NCI-H2227 (cell line): Measurements from ENCODE around the gene ASAP2.
"Not testable (repeated sequence)": the region's sequence is repeated elsewhere in the genome, so short reads cannot be mapped to it uniquely, and the experiment has no call there.

Experiments used
- DNase-seq: peaks from one replicate; lab custom pipeline; 2025; ENCODE audit not compliant: unreplicated experiment; lab: John Stamatoyannopoulos, UW

Gene ASAP2

DNA sequence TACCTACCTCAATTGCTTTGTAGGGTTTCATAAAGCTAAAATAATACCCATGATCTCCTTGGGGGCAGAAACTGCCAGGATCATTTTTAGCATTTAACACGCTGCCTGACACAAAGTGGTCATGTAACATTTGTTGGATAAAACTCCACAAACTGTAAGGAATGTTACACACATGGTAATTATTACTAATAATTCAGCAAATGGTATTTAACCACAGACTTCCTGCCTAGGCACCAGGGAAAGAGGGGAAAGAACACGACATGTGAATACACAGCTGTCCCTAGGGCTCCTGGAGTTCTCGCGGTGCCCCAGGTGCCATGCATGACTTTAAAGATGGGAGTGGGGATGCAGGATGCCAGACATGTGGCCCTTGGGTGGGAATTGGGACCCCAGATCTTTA is 43.5 kb downstream of the ASAP2 start:
- no peak for DNase-seq

DNA sequence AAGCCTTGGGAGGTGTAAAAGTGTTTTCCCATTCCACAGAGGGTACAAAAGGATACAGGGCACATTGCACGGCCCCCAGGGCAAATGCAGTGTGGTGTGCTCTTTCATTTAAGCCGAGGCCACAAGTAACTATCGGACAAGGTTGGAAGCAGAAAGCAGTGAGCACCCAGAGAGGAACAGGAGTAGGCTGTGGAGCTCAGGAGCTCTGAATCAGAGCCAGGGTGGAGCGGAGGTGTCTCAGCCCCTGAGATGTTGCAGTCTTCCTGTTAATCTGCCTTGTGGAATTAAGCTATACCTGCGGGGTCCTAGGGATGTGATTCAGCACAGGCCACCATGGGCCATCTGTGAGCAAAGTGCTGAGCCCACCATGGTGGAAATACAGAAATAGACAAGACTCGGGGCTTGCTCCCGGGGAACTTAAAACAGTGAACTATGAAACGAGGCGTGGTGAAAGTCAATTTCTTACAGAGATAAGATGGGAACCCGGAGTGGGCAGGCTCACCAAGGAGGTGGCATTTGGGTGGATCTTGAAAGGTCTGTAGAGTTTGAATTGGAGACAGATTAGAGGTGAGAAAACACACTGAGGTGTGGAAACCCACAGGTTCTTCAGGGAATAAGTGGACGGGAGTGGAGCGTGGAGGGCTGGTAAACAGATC is 44.0 kb downstream of the ASAP2 start:
- no peak for DNase-seq

DNA sequence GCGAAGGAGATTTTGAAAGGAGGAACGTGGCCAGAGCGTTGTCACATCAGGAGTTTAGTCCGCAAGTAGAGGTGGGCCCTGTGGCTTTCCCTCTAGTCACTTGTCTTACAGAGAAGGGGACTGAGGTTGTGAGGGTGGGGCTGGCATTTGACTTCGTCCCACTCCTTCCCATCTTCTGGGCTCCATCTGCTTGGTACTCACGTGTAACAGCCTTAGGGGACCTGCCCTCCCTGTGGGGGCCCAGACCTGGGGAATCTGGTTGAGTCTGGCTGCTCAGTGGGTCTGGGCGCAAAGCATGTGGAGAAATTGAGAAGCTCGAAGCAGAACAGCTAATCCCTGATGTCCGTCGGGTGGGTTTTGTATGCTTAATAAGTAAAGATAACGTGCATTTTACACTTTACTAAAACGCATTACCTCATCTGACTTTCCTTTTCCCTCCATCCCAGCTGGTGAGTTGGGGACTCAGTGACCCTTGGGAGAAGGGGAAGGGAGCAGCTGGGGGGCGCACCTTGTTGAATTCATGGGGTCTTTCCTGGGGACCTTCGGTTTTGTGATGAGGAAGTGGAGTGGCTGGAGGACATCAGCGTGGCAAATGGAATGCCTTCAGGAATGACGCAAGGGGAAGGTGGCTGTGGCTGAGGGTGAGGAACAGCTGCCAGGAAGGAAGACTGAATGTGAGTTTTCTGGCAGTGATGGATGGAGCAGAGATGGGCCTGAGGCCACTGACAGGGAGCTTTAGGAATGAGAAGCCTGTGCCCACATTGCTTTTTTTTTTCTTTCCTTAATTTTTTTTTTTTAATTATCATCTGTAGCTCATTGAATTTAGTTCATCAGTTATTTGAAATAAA is 44.8 kb downstream of the ASAP2 start:
- no peak for DNase-seq

DNA sequence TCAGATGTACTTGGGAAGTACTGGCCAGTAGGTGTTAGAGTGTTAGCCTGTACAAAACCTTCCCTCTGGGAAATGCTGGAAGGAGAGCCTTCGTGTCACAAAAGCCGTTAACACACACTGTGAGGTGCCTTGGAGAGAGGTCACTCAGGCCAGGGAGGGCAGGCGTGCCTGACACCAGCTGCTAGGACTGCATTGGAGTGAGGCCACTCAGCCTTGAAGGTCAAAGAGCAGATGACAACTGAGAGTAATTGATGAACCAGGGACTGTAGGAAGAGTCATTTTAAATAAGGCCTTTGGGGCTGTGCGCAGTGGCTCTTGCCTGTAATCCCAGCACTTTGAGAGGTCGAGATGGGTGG is 45.4 kb downstream of the ASAP2 start:
- DNase-seq = no peak

DNA sequence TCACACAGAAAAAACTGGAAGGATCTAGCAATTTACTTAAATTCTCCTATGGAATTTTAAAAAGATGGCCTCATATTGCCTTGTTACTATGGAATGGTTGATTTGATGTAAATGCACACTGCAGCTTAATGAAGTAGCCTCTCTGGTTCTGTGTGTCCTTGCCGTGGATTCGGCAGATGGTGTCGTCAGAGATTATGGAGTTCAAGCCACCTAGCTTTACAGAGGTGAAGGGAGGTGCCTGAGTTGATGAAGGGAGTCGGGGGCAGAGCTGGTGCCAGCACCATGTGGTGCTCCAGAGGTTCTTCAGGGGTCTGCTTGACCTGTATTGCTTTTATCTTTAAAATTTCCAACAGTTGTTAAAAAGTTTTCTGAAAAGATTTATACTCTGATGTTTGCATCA is 48.8 kb downstream of the ASAP2 start:
- DNase-seq = no peak

DNA sequence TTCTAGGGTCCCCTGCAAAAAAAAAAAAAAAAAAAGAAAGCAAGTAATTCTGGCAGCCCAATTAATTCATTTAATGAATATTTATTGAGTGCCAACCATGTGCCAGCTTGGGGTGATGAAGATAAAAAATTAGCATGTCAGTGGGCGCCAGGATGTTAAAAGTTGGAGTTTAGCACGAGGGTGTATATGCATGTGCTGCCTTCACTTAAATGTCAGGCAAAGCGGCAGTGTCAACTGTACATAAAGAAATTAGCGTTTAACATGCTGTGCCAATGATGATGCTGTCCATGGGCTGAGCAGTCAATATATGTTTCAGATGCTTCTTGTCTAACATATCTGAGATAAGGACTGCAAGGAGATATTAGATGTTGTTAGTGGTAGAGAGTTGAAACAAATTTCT is 49.5 kb downstream of the ASAP2 start:
- DNase-seq = no peak

DNA sequence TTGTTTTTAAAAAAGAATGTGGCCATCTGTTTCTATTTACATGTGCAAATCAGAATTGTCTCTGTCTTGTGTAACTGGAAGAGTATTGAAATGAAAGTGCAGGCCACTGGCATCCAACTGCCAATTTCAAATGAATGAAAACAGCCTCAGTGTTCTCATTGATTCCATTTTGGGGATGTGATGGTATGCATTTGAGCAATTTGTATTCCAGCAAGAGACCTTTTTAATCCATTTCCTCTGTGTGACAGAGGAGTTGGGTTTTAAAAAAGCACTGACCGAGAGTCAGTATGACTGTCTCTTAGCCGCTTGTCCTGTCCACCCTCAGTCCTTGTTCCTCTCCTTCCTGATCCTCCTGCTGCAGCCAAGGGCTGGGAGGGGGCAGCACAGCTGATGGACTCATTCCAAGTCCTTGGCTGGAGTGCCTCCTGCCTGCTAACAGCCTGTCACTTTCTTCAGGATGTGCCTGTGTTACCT is 50.0 kb downstream of the ASAP2 start:
- DNase-seq = no peak

DNA sequence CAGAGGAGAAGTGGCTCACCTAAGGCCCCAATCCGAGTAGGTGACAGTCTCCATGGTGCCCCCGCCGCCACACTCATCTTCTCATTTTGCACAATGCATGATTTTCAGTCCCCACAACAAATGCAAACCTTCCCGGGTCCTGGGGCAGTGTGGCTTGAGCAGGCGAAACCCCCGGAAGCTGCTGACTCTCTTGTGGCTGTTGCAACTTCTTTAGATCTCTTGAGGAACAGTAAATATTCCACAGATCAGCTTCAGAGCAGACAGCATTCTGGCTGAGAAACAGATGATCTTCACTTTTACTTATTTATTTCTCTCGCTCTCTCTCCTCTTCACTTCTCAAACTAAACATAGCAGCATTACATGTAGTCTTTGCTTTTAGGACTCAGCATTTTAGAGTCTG is 51.9 kb downstream of the ASAP2 start:
- DNase-seq = no peak

DNA sequence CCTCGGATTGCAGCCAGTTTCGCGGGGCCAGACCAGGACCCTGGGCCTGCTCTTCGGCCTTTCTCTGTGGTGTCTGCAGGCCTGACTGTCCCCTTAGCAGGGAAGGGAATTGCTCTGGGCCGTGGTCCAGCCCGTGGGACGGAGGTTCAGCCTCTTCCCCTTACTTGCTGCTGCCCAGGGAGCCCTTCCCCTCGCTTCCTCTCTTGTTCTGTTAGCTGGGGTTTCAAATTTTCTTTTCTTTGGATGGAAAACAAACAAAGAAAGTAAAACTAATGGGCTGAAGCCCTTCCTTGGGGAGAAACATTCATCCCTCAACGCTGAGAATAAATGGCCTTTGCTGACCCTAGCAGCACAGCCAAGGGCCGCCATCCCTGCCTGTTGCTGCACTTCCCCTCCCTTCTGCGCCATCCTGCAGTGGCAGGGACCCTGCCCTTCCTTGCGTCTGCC is 52.4 kb downstream of the ASAP2 start:
- no peak for DNase-seq

DNA sequence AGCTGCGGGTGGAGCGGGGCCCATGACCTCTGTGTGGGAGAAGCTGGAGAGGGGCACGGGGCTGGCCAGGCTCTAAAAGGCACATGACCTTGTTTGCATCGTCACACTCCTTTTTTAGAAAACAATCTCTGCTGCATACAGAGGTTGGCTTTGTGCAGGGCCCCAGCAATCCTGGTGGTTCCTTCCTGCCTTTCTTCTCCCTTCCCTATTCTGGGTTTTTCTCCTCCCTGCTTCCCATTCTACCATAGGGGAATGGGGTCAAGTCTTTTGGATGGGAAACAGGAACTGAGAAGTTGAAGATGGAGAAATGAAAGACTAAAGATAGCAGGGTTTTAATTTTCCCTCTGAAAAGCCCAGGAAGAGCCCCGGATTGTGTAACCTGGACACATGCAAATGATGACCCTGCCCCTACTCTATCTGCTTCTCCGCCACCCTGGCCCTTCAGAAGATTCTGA is 53.9 kb downstream of the ASAP2 start:
- no peak for DNase-seq

DNA sequence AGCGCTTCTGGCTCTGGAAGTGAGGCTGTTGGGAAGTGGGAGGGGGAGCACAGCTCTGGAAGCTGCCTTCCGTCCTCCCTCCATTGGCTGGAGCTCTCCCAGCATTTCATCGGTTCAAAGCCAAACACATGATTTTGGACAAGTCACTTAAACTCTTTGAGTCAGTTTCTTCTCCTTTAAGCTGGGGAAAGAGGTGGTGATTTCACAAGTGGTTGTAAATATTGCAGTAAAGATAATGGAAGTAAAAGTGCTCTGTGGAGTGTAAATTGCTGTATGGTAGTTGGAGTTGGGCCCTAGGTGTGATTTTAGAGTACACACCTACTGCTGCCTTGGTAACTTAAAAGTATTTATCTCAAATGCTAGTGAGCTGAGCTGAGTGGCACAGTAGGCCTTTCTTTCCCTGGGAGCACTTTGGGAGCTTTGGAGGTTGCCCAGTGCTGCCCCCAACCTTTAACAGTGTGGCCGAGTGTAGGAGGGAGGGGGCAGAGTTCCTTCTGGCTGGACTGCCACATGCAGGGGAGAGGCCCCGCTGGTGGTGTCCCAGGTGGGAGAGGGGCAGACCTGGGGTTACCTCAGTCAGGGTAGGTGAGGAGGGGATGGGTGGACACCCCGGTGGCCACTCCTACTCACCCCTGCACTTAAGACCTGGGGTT is 54.7 kb downstream of the ASAP2 start:
- DNase-seq = no peak

DNA sequence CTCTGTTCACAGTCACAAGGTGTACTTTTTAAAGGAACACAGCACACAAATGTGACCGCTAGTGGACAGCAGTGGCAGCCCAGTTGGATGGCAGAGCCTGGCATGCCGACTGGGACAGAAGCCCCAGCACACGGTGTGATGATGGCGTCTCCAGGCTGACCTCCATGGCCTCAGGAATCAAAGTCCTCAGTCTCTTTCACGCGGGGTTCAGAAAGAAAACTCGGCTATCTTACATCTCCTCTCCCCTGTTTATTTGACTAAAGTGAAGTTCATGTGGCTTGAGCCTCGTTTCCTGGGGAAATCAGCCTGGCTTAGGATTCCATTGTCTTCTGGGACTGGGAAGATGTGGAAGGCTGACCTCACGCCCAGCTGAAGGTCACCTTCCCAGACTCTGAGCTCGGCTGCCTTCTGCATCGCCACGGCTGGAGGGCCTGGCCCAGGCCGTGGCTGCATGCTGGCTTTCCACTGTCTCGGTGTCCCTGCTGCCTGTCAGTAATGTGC is 56.1 kb downstream of the ASAP2 start:
- peak; percentile 9 for DNase-seq

DNA sequence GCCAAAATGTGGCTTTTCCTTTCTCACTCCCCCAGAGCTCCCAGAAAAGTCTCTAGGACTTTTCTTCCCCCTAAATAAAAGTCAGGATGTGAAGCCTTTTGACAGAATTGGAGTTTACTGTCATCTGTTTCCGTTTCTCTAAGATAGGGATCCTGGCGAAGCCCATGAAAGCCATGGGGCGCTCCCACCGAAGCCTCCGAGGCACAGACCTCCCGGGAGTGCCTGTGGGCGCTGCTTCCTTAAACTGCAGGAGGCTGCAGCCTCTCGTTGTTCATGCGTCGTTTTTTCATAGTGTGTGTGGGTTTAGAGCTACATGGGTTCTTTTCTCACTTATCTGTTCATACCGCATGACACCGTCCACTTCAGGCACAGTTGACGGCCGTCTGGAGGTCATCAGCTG is 56.8 kb downstream of the ASAP2 start:
- DNase-seq = no peak

DNA sequence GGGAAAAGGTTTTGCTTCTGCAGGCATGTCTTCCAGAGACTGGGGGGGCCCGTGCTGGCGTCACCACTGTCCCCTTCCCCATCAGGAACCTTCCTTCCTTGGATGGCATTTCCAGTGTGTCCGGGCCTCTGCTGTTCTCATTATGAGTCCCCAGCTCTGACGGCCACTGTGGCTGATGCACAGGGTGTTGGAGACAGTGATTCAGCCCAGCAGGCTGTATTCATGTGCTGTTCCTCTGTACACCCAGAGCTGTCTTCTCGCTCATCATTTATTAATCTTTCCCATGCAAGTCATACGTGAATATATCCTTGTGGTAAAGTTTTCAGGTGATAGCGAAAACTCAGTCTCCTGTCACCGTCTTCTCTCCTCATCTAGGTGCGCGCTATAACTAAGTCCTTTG is 57.7 kb downstream of the ASAP2 start:
- no peak for DNase-seq

DNA sequence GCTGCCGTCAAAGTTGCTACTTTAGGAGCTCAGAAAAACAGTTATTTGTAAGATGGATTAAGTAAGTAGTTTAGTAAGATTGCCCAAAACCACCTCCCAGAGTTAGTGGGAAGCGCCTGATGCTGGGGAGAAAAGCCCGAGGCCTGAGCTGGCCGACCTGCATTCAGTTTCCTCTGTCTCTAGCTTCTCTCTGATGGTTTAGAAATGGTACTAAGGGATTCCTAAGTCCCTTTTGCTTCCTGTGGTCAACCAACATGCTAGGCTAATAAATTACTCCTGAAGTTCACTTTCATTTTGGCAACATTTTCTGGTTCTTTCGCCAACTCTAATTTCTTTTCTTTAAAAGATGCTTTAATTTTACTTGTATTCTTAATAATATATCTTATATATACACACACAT is 60.1 kb downstream of the ASAP2 start:
- DNase-seq = no peak

DNA sequence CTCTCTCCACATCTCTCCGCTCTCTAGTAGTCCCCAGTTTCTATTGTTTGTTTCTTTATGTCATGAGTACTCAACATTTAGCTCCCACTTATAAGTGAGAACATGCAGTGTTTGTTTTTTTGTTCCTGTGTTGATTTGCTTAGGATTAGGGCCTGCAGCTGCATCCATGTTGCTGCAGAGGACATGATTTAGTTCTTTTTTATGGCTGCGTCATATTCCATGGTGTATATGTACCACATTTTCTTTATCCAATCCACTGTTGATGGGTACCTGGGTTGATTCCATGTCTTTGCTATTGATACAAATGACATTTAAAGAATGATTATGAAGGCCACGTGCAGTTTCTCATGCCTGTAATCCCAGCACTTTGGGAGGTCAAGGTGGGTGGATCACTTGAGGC is 60.7 kb downstream of the ASAP2 start:
- DNase-seq = not testable (repeated sequence)

DNA sequence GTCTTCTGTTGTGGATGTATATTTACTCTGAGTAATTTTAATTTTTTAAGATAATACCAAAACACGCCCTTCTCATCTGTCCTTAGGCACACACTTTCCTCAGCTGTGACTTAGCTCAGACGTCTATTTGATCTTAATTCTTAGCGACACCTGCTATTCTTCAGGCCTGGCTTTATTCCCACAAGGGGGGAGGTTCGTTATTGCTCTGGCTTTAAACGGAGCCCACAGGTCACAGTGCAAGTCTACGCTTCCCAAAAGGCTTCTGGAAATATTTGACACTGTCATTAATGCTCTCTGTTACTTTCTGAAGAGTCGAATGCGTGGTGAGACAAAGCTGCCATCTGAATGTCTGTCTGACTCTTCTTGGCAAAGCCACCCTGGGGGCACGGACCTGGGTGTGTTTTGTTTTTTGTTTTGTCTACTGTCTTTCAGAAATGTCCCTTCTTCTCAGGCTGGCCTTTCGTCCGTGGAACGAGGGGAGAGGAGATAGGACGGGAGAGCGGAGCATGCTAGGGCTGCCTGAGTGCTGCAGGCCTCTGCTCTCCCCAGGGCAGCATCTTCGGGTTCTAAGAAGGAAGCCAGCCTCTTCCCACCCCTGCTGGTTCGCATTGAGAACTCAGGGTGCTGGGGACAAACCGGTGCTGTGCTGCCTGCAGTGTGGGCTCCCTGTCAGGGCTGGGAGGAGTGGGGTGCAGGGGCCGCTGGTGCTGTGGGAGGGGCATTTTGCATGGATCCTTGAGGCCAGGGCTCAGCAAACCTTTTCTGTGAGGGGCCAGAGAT is 61.9 kb downstream of the ASAP2 start:
- no peak for DNase-seq

DNA sequence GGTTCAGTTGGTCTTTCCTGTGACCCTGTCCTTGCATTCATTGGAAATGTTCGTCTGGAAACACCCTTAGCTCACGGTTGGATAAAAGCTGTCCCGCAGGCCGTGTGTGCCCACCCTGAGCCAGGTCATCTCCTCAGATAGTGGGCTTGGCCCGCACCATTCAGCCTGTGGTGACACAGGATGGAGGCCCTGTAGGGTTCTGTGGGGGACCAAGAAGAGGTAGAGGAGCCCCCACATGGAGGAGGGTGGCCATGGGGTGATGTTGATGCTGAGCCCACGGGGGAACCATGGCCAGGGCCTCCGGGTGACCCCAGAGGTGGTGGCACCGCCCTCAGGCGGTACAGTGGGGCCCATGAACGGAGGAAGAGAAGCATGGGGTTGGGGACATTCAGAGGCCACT is 62.7 kb downstream of the ASAP2 start:
- DNase-seq = no peak

DNA sequence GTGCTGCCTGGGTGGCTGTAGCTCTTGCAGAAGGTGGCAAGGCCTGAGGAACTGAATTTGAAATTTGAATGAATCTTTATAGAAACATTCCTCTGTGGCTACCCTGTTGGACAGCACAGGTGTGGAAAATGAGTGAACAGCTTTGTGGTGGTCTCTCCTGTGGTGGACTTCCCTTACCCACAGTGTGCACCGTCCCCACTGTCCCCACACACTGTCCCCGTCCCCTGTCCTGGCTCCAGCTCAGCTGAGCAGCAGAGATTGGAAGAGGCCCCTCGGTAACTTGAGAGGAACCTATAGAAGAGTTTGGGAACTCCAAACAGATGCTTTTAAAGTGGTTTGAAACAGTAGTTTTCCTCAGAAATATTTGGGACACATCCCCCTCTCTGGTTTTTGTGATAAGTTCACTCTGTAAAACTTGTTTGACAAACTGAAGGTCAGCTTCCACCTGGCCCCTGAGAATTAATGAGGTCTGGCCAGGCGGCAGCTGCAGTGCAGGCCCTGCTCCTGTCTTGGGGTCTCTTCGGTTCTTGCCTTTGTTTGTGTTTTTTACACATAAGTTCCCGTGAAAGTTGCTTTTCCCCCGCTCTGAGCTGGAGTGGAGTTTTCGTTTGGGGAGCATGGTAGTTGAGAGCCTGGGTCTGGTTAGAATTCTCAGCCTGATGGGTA is 63.2 kb downstream of the ASAP2 start:
- no peak for DNase-seq

DNA sequence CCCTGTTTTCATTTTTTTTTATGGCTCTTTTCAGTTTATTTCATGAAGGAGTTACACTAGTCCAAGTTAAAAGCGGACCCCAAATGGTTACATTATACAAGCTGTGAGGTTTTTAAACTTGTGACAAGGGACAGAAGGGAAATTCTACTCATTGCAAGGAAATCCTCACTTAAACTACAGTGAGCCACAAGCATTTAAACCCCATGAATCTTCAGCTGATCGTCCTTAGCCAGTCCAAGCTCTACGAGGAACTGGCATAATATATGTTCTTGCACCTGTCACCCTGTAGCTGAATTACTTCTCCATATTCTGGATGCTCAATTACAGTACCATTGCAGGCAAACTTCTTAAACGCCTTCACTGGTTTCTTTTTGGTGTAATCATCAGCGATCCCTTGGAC is 64.5 kb downstream of the ASAP2 start:
- DNase-seq = no peak

DNA sequence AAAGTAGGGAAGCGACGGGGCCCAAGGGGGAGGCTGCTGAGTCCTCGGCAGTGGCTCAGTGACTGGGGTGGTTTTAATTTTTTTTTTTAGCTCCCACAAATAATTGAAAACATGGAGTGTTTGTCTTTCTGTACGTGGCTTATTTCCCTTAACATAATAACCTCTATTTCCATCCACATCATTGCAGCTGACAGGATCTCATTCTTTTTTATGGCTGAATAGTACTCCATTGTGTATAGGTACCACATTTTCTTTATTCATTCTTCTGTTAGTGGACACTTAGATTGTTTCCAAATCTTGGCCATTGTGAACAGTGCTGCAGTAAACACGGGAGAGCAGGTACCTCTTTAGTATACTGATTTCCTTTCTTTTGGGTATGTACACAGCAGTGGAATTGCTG is 65.1 kb downstream of the ASAP2 start:
- no peak for DNase-seq
